GM19324 (cell line): ENCODE data around the gene LRBA.
A peak's percentile ranks its signal among the peaks of the same experiment; 100 is the strongest.
"Not testable (repeated sequence)": the region's sequence is repeated elsewhere in the genome, so short reads cannot be mapped to it uniquely, and the experiment has no call there.

ENCODE experiments used
- ATAC-seq: cut with Tn5 transposase; IDR thresholded peaks from one replicate; pipeline ENCODE4 v1.9.1; 2021; ENCODE audit warnings: mild to moderate bottlenecking, moderate library complexity; ENCODE audit not compliant: unreplicated experiment, low FRiP score

The LRBA gene

GRCh38 chr4:151014521-151015458 lies at the start of gene LRBA:
Gene LRBA, minus strand, starts transcription at chr4:151015284. Its CDS starts 642 bp downstream, at chr4:151014642.
- peak; percentile 68 for ATAC-seq

GRCh38 chr4:151063143-151063542 lies 48.1 kb upstream of the LRBA start:
- ATAC-seq = not testable (repeated sequence)

- ATAC-seq = no peak
Observed at GRCh38 chr4:151055539-151055938, 40.5 kb upstream of the LRBA start.

GRCh38 chr4:151052785-151053184 lies 37.7 kb upstream of the LRBA start:
- ATAC-seq = no peak

GRCh38 chr4:151049430-151049884 lies 34.4 kb upstream of the LRBA start:
- no peak for ATAC-seq

- ATAC-seq = no peak
Observed at GRCh38 chr4:151048913-151049312, 33.8 kb upstream of the LRBA start.

GRCh38 chr4:151046609-151047008 lies 31.5 kb upstream of the LRBA start:
- no peak for ATAC-seq

- no peak for ATAC-seq
Observed at GRCh38 chr4:151045907-151046306, 30.8 kb upstream of the LRBA start.

- ATAC-seq = no peak
Observed at GRCh38 chr4:151043803-151044515, 28.9 kb upstream of the LRBA start.

GRCh38 chr4:151039733-151040132 lies 24.6 kb upstream of the LRBA start:
- ATAC-seq = no peak

GRCh38 chr4:151038452-151039157 lies 23.5 kb upstream of the LRBA start:
- ATAC-seq = no peak

- no peak for ATAC-seq
Observed at GRCh38 chr4:151035911-151036310, 20.8 kb upstream of the LRBA start.

- no peak for ATAC-seq
Observed at GRCh38 chr4:151035328-151035727, 20.2 kb upstream of the LRBA start.

GRCh38 chr4:151034829-151035228 lies 19.7 kb upstream of the LRBA start:
- no peak for ATAC-seq

- ATAC-seq = no peak
Observed at GRCh38 chr4:151031831-151032605, 16.9 kb upstream of the LRBA start.

- ATAC-seq = no peak
Observed at GRCh38 chr4:151029537-151029936, 14.5 kb upstream of the LRBA start.

GRCh38 chr4:151029006-151029405 lies 13.9 kb upstream of the LRBA start:
- not testable (repeated sequence) for ATAC-seq

GRCh38 chr4:151025759-151026158 lies 10.7 kb upstream of the LRBA start:
- ATAC-seq = no peak

- ATAC-seq = no peak
Observed at GRCh38 chr4:151022586-151022985, 7.5 kb upstream of the LRBA start.
